B cell (primary cell): ENCODE data around the gene NCK2. TPM values are rescaled to one million over a fixed set of nuclear protein-coding genes. Genes with fewer than 3 reads are reported as not detected.

Experiments
- ATAC-seq: fragments of 200-7000 bp; cut with Tn5 transposase; one replicate; pipeline ENCODE4 v1.10.0; 2021; ENCODE audit warnings: low read depth, mild to moderate bottlenecking, moderate number of reproducible peaks, moderate library complexity
- CTCF ChIA-PET: fragments of 350-600 bp; sonication (Branson Sonifier 250); formaldehyde crosslinking; loops from one replicate; lab custom pipeline; 2021; ENCODE audit warnings: antibody characterized with exemption, inconsistent platforms; lab: Charles Lee
- POLR2A ChIA-PET: fragments of 350-600 bp; sonication (Branson Sonifier 250); formaldehyde crosslinking; loops from one replicate; lab custom pipeline; 2021; ENCODE audit warnings: antibody characterized with exemption; lab: Charles Lee
- DNase-seq: peaks from one replicate; pipeline ENCODE4 v3.0.0; 2013
- H2AFZ ChIP-seq: 2 replicates; pipeline ENCODE4 v1.6.1; 2012; ENCODE audit warnings: mild to moderate bottlenecking, low read depth, low read length; ENCODE audit not compliant: insufficient read depth, poor library complexity, severe bottlenecking
- H3K27ac ChIP-seq, 2 donors: 1 replicate in 1 of 2; 2 replicates in 1 of 2; pipeline ENCODE4 v1.5.1; 2012 to 2013; ENCODE audit warnings: low read length in 2 of 2, mild to moderate bottlenecking in 2 of 2, moderate library complexity in 1 of 2
- H3K27me3 ChIP-seq, 4 experiments: fragments of 200-600 bp in 1 of 4; sonication (generic) in 1 of 4; replicated peaks in 1 of 4; 1 replicate in 2 of 4; 2 replicates in 2 of 4; pipeline versions ENCODE4 v1.6.1 to v1.7.0; 2013 to 2016; ENCODE audit warnings: low read length in 3 of 4, mild to moderate bottlenecking in 2 of 4, mixed read lengths in 1 of 4, moderate library complexity in 1 of 4; ENCODE audit not compliant: insufficient read depth in 4 of 4, control insufficient read depth in 3 of 4; ENCODE audit errors: control extremely low read depth in 1 of 4
- H3K36me3 ChIP-seq, 2 experiments: replicated peaks in 1 of 2; 1 replicate in 1 of 2; 2 replicates in 1 of 2; pipeline versions ENCODE4 v1.6.1 to v1.7.1; 2013; ENCODE audit warnings: low read length in 1 of 2; ENCODE audit not compliant: insufficient read depth in 2 of 2, control insufficient read depth in 1 of 2; ENCODE audit errors: control extremely low read depth in 1 of 2, extremely low read depth in 1 of 2
- H3K4me1 ChIP-seq, 2 donors: fragments of 200-600 bp in 1 of 2; sonication (generic) in 1 of 2; 1 replicate in 1 of 2; 2 replicates in 1 of 2; pipeline versions ENCODE4 v1.5.1 to v1.6.1; 2013 to 2017; ENCODE audit warnings: low read length in 2 of 2; ENCODE audit not compliant: control insufficient read depth in 2 of 2, insufficient read depth in 2 of 2
- H3K4me2 ChIP-seq: replicated peaks from 2 replicates; pipeline ENCODE3; 2012; ENCODE audit warnings: mild to moderate bottlenecking, low read depth, low read length; ENCODE audit not compliant: poor library complexity, severe bottlenecking
- H3K4me3 ChIP-seq, 5 experiments: fragments of 200-600 bp in 1 of 5; sonication (generic) in 1 of 5; 1 replicate in 3 of 5; 2 replicates in 2 of 5; pipeline versions ENCODE4 v1.5.1 to v1.7.0; 2011 to 2016; ENCODE audit warnings: low read length in 4 of 5, mild to moderate bottlenecking in 4 of 5, low read depth in 2 of 5, control low read depth in 1 of 5, moderate library complexity in 1 of 5; ENCODE audit not compliant: insufficient read depth in 1 of 5; ENCODE audit errors: control extremely low read depth in 1 of 5, extremely low read depth in 1 of 5
- H3K79me2 ChIP-seq: fragments of 200-600 bp; sonication (generic); one replicate; pipeline ENCODE4 v1.6.0; 2016; ENCODE audit warnings: low read length; ENCODE audit not compliant: control insufficient read depth, insufficient read depth
- H3K9ac ChIP-seq: fragments of 200-600 bp; sonication (generic); 2 replicates; pipeline ENCODE4 v1.6.1; 2017; ENCODE audit warnings: mild to moderate bottlenecking, low read length, moderate library complexity
- H3K9me3 ChIP-seq, 3 donors: one replicate each; pipeline versions ENCODE4 v1.6.1 to v1.7.1; 2013; ENCODE audit warnings: low read length in 2 of 3; ENCODE audit not compliant: control insufficient read depth in 2 of 3, insufficient read depth in 1 of 3; ENCODE audit errors: control extremely low read depth in 1 of 3
- H4K20me1 ChIP-seq: 2 replicates; pipeline ENCODE4 v1.6.0; 2012; ENCODE audit warnings: mild to moderate bottlenecking, low read length; ENCODE audit not compliant: insufficient read depth, control insufficient read depth, poor library complexity, severe bottlenecking
- H3K27ac Mint-ChIP-seq: one replicate; pipeline ENCODE4 v1.8.0; 2021; ENCODE audit warnings: mixed read lengths
- H3K27me3 Mint-ChIP-seq: one replicate; pipeline ENCODE4 v1.8.0; 2021; ENCODE audit warnings: mixed read lengths
- H3K4me1 Mint-ChIP-seq: one replicate; pipeline ENCODE4 v1.8.0; 2021; ENCODE audit warnings: mixed read lengths
- H3K4me3 Mint-ChIP-seq: one replicate; pipeline ENCODE4 v1.8.0; 2021; ENCODE audit warnings: mixed read lengths
- H3K9me3 Mint-ChIP-seq: one replicate; pipeline ENCODE4 v1.8.0; 2022; ENCODE audit warnings: mixed read lengths; ENCODE audit not compliant: insufficient read depth
- EZH2 ChIP-seq: IDR thresholded peaks from 2 replicates; pipeline ENCODE4 v1.6.1; 2012; ENCODE audit warnings: borderline replicate concordance, low read depth, mild to moderate bottlenecking, moderate library complexity, low read length; ENCODE audit not compliant: insufficient read depth, poor library complexity, severe bottlenecking
- WGBS: methylation state at CpG from one replicate; pipeline ENCODE4 v1.1.5; 2013; ENCODE audit warnings: missing lambda C conversion rate; ENCODE audit not compliant: insufficient coverage; 5-methylcytosine and 5-hydroxymethylcytosine counted together
- intact Hi-C: fragments of 100-400 bp; cut with micrococcal nuclease; formaldehyde crosslinking; loops from one replicate; pipeline ENCODE4 v1.10.0; 2022
- polyA plus RNA-seq: library from polyadenylated mRNA; depleted of rRNA; stranded (reverse); fragments of >200 nt; gene quantifications from 2 replicates; pipeline ENCODE4 v1.2.3, GENCODE V29; 2012
- total RNA-seq, 2 donors: library from RNA; stranded (reverse); fragments of 120-200 nt in 1 of 2; gene quantifications; 1 replicate in 1 of 2; 2 replicates in 1 of 2; pipeline versions ENCODE4 v1.2.3 to v1.2.4, GENCODE V29; 2013 to 2022
- TF ChIP-seq, protein P1 (sequence below): fragments of 200-600 bp; IDR thresholded peaks from one replicate; pipeline ENCODE4 v1.8.0; 2022; ENCODE audit warnings: antibody characterized with exemption, mild to moderate bottlenecking

NCK2 gene
- total and polyA plus RNA-seq, 2 donors (not counting 1 experiment from before 2014, with no cell fraction given), result 64.2 to 72.3 TPM

GRCh38 chr2:105782646-105783045 is 37.9 kb downstream of the NCK2 start:
- H3K27ac ChIP-seq, result peak overlapping the region in 1 of 2 donors; percentile 53
- ATAC-seq, result no peak
- H3K9me3 ChIP-seq, result peaks cover 0 to 3% (median 0%) of the 10 kb centered on the region in 3 donors
- no peak overlapping the region for H2AFZ ChIP-seq
- H3K9ac ChIP-seq, result no peak overlapping the region
- H3K4me2 ChIP-seq, result no peak overlapping the region
- H3K27ac Mint-ChIP-seq, result no peak overlapping the region
- CTCF ChIA-PET, result interaction anchor here (1.0 to 1.2 kb wide), 2 partner anchors 16 to 206 kb away, joined by 3 to 4 read pairs; no protein-coding TSS in a partner anchor
- H3K4me1 Mint-ChIP-seq, result peaks cover 79% of the 10 kb centered on the region
- TF ChIP-seq, protein P1, sequence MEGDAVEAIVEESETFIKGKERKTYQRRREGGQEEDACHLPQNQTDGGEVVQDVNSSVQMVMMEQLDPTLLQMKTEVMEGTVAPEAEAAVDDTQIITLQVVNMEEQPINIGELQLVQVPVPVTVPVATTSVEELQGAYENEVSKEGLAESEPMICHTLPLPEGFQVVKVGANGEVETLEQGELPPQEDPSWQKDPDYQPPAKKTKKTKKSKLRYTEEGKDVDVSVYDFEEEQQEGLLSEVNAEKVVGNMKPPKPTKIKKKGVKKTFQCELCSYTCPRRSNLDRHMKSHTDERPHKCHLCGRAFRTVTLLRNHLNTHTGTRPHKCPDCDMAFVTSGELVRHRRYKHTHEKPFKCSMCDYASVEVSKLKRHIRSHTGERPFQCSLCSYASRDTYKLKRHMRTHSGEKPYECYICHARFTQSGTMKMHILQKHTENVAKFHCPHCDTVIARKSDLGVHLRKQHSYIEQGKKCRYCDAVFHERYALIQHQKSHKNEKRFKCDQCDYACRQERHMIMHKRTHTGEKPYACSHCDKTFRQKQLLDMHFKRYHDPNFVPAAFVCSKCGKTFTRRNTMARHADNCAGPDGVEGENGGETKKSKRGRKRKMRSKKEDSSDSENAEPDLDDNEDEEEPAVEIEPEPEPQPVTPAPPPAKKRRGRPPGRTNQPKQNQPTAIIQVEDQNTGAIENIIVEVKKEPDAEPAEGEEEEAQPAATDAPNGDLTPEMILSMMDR, result no peak
- no peak for TF ChIP-seq EZH2
- H3K36me3 ChIP-seq, result peaks cover 0 to 36% of the 10 kb centered on the region in 2 experiments
- no peaks in the 10 kb centered on the region for H3K27me3 ChIP-seq
- H4K20me1 ChIP-seq, result peaks cover 62% of the 10 kb centered on the region
- H3K9me3 Mint-ChIP-seq, result no peaks in the 10 kb centered on the region
- POLR2A ChIA-PET, result no interaction called here
- DNase-seq, result no peak
- H3K27me3 Mint-ChIP-seq, result no peaks in the 10 kb centered on the region
- H3K4me3 Mint-ChIP-seq, result no peak overlapping the region
- intact Hi-C loops, result no loop called here
- peaks cover 100% of the 10 kb centered on the region for H3K79me2 ChIP-seq
- H3K4me1 ChIP-seq, result peaks cover 77 to 82% of the 10 kb centered on the region in 2 donors
- 94% methylated on average over 12 of the region's 12 CpGs for WGBS
- H3K4me3 ChIP-seq, result no peak overlapping the region

DNA sequence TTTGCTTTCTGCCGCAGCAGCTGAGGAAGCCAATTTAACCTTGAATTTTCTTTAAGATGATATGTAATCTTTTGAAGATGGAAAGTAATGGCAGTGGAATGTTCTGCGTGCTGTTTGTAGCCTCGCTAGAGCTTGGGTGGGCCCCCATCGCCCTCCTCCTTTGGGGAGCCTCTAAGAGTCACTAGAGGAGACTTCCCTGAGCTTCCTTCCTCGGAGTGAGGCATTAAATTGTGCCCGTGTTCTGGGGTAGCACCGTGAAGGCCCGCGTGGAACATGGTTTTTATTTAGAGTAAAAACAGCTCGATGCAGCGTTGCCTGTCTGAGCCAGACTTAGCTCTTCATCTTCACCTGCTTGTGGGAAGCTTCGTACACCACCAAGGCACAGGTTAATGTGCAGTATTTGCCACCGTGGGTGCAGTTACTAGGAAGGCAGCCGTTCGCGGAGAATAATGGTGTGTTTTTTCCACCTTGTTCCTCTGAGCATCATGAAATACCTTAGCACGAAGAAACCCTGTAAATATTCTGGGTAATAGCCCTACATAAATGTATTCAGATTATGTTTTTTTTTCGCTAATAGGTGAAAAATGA is 38.5 kb downstream of the NCK2 start:
- no peak overlapping the region for H3K4me2 ChIP-seq
- TF ChIP-seq EZH2, result no peak
- TF ChIP-seq, protein P1, result no peak
- no peaks in the 10 kb centered on the region for H3K27me3 ChIP-seq
- DNase-seq (no peak), ATAC-seq (no peak)
- WGBS, result 93% methylated on average over 10 of the region's 18 CpGs
- H3K27ac ChIP-seq, result no peak overlapping the region
- H3K36me3 ChIP-seq, result peaks cover 0 to 33% of the 10 kb centered on the region in 2 experiments
- Mint-ChIP-seq H3K4me3 (no peak overlapping the region), H3K27ac (no peak overlapping the region), H3K9me3 (no peaks in the 10 kb centered on the region), H3K27me3 (no peaks in the 10 kb centered on the region), H3K4me1 (peaks cover 79% of the 10 kb centered on the region)
- H3K9me3 ChIP-seq, result peaks cover 0 to 5% (median 0%) of the 10 kb centered on the region in 3 donors
- ChIA-PET POLR2A (no interaction called here), CTCF (interaction anchor here (1.0 to 1.2 kb wide), 2 partner anchors 15 to 207 kb away, joined by 3 to 4 read pairs; no protein-coding TSS in a partner anchor)
- intact Hi-C loops, result no loop called here
- H3K4me3 ChIP-seq, result no peak overlapping the region
- H3K79me2 ChIP-seq, result peaks cover 100% of the 10 kb centered on the region
- no peak overlapping the region for H3K9ac ChIP-seq
- peaks cover 62% of the 10 kb centered on the region for H4K20me1 ChIP-seq
- peaks cover 77 to 80% of the 10 kb centered on the region in 2 donors for H3K4me1 ChIP-seq
- no peak overlapping the region for H2AFZ ChIP-seq
